Measurements from ENCODE around the gene ALOX5AP.

ALOX5AP gene

DNA sequence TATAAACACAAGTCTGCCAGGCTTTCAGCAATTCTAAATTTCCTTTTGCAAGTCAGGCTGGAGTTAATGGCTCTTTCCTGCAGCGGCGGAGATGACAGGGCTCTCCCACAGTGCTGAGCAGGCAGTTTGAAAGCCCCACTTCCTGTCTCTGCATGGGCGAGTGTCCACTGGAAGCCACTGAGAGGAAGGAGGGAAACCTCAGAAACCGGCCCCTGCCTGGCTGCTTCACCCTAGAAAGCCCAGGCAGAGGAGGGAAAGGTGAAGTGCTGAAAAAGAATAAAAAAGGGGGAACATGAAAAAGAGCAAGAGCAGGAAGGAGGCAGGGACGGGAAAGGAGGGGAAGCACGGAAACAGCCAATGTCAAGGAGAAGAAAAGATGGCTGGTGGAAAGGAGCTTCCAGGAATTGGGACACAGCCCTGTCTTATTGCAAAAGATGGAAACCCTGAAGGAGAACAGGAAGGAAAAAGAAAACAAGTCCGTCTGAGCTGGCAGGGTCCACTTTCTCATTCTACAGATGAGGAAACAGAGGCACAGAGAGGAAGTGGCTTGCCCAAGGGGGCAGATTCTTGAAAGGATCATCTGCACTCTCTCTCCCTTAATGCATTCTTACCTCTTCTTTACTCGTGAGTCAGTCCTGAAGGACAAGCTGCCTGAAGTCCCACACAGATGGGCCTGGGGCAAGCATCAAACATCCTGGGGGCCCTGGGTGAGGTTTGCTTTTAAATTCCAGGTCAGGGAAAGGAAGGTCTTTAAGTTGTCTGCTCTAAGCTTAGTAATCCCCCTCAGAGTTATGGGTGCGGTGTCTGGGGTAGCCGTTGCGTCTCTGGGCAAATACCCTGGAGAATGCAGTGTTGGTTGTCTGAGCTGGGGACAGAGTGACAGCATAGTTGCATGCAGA, 38.8 kb upstream of the ALOX5AP start:
- TF ChIP-seq GABPA (IDR thresholded peaks at IDR 0.05; ENCODE audit: low read depth) (peak; percentile 76), SPI1 (IDR thresholded peaks at IDR 0.05; ENCODE audit: borderline replicate concordance, low read depth) (peak; percentile 72)
- TF ChIP-seq, protein P1, sequence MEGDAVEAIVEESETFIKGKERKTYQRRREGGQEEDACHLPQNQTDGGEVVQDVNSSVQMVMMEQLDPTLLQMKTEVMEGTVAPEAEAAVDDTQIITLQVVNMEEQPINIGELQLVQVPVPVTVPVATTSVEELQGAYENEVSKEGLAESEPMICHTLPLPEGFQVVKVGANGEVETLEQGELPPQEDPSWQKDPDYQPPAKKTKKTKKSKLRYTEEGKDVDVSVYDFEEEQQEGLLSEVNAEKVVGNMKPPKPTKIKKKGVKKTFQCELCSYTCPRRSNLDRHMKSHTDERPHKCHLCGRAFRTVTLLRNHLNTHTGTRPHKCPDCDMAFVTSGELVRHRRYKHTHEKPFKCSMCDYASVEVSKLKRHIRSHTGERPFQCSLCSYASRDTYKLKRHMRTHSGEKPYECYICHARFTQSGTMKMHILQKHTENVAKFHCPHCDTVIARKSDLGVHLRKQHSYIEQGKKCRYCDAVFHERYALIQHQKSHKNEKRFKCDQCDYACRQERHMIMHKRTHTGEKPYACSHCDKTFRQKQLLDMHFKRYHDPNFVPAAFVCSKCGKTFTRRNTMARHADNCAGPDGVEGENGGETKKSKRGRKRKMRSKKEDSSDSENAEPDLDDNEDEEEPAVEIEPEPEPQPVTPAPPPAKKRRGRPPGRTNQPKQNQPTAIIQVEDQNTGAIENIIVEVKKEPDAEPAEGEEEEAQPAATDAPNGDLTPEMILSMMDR (IDR thresholded peaks at IDR 0.05; ENCODE audit: insufficient read depth, low read length), result no peak
- peak; percentile 78 to 83 for DNase-seq (ENCODE audit: low read depth in 1 of 2, low spot score in 1 of 2)
- Histone ChIP-seq H3K27me3 (ENCODE audit: insufficient read depth, poor library complexity, severe bottlenecking) (no peaks in the 10 kb centered on the region), H3K4me3 (replicated peaks; ENCODE audit: insufficient read depth, low read length) (no peak overlapping the region), H3K27ac (replicated peaks) (peak overlapping the region; percentile 62)

DNA sequence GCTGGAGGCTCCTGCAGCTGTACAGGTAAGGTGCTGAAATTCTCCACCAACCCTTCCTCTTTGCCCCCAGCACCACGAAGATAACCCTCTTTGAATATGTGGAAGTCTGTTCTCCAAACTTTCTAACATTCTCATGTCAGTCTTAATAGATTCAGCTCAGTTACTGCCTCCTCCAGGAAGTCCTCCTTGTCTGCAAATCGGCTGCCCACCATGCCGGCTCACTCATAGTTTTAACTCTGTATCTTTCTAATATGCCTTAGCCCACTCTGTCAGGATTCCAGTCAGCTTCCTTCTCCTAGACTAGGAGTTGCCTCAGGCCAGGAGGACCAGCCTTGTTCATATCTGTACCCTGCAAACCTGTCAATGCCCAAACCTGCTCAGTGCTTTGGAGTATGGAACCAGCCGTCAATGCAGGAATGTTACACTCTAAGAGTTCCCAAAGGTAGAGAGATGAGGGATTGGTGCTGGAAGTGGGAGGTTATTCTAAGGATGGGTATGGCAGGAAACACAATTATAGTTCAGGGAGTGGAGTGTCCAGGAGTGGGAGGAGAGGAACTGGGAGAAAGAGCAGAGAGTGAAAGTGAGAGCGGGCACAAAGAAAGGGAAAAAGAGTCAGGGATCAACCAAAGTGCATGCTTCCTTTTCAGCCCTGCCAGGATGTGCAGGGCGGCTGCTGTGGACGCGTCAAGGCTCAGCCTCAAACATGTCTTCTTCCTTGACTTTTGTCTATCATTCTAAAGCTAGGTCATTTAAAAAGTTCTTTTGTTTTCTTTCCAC, 38.0 kb upstream of the ALOX5AP start:
- Histone ChIP-seq H3K4me3 (replicated peaks; ENCODE audit: insufficient read depth, low read length) (no peak overlapping the region), H3K27me3 (ENCODE audit: insufficient read depth, poor library complexity, severe bottlenecking) (no peaks in the 10 kb centered on the region), H3K27ac (replicated peaks) (no peak overlapping the region; the same call in 1 of the 2 replicates)
- TF ChIP-seq GABPA (IDR thresholded peaks at IDR 0.05; ENCODE audit: low read depth), result no peak
- no peak for TF ChIP-seq POLR2AphosphoS5 (IDR thresholded peaks at IDR 0.05; ENCODE audit: low read depth)
- TF ChIP-seq, protein P2, sequence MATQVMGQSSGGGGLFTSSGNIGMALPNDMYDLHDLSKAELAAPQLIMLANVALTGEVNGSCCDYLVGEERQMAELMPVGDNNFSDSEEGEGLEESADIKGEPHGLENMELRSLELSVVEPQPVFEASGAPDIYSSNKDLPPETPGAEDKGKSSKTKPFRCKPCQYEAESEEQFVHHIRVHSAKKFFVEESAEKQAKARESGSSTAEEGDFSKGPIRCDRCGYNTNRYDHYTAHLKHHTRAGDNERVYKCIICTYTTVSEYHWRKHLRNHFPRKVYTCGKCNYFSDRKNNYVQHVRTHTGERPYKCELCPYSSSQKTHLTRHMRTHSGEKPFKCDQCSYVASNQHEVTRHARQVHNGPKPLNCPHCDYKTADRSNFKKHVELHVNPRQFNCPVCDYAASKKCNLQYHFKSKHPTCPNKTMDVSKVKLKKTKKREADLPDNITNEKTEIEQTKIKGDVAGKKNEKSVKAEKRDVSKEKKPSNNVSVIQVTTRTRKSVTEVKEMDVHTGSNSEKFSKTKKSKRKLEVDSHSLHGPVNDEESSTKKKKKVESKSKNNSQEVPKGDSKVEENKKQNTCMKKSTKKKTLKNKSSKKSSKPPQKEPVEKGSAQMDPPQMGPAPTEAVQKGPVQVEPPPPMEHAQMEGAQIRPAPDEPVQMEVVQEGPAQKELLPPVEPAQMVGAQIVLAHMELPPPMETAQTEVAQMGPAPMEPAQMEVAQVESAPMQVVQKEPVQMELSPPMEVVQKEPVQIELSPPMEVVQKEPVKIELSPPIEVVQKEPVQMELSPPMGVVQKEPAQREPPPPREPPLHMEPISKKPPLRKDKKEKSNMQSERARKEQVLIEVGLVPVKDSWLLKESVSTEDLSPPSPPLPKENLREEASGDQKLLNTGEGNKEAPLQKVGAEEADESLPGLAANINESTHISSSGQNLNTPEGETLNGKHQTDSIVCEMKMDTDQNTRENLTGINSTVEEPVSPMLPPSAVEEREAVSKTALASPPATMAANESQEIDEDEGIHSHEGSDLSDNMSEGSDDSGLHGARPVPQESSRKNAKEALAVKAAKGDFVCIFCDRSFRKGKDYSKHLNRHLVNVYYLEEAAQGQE (IDR thresholded peaks at IDR 0.05; ENCODE audit: insufficient replicate concordance, low read depth), result no peak
- TF ChIP-seq SPI1 (IDR thresholded peaks at IDR 0.05; ENCODE audit: borderline replicate concordance, low read depth), result no peak
- TF ChIP-seq, protein P1 (IDR thresholded peaks at IDR 0.05; ENCODE audit: insufficient read depth, low read length), result no peak
- DNase-seq (ENCODE audit: low read depth in 1 of 2, low spot score in 1 of 2), result no peak

DNA sequence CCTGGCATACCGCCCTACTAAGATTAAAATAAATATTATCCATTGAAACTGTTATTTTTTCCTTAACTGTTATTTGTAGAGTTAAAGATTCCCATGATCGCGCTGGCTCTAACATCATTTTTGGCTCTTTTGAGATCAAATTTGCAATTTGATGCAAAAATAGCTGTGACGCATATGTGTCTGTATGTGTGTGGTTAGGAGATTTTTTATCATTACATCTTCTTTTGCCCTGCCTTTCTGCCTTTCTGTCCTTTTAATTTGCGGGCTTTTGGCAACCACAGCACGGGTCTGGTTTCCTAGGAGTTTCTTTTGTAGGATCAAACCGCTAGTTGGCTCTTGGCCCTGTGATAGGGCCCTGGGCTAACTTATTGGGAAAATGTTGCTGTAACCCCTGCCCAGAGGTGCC, 37.3 kb upstream of the ALOX5AP start:
- H3K4me3 ChIP-seq (replicated peaks; ENCODE audit: insufficient read depth, low read length), result no peak overlapping the region
- H3K27me3 ChIP-seq (ENCODE audit: insufficient read depth, poor library complexity, severe bottlenecking), result no peaks in the 10 kb centered on the region
- no peak for DNase-seq (ENCODE audit: low read depth in 1 of 2, low spot score in 1 of 2)
- TF ChIP-seq SPI1 (IDR thresholded peaks at IDR 0.05; ENCODE audit: borderline replicate concordance, low read depth) (no peak), POLR2AphosphoS5 (IDR thresholded peaks at IDR 0.05; ENCODE audit: low read depth) (no peak), GABPA (IDR thresholded peaks at IDR 0.05; ENCODE audit: low read depth) (no peak)
- TF ChIP-seq, protein P1 (IDR thresholded peaks at IDR 0.05; ENCODE audit: insufficient read depth, low read length), result no peak
- TF ChIP-seq, protein P2 (IDR thresholded peaks at IDR 0.05; ENCODE audit: insufficient replicate concordance, low read depth), result no peak
- H3K27ac ChIP-seq (replicated peaks), result no peak overlapping the region
